Thymus (tissue), 11 donors: Measurements from ENCODE around the gene KCNK10. TPM values are rescaled to one million over a fixed set of nuclear protein-coding genes. Genes with fewer than 3 reads are reported as not detected.

Experiments used
- DNase-seq, 9 donors: peaks; one replicate each; pipeline ENCODE4 v3.0.0-alpha.2; 2013; ENCODE audit warnings: low spot score in 9 of 9, low read depth in 6 of 9, missing footprints in 1 of 9
- H3K27ac ChIP-seq, 2 donors: one replicate each; pipeline ENCODE4 v1.5.1; 2013; ENCODE audit warnings: control low read depth in 1 of 2, low read depth in 1 of 2, low read length in 1 of 2, mild to moderate bottlenecking in 1 of 2, moderate library complexity in 1 of 2
- H3K27me3 ChIP-seq, 2 donors: one replicate each; pipeline ENCODE4 v1.5.1; 2013; ENCODE audit warnings: low read length in 1 of 2; ENCODE audit not compliant: control insufficient read depth in 2 of 2, insufficient read depth in 1 of 2
- H3K36me3 ChIP-seq, 2 donors: one replicate each; pipeline ENCODE4 v1.5.1; 2013; ENCODE audit warnings: low read length in 1 of 2, mild to moderate bottlenecking in 1 of 2, moderate library complexity in 1 of 2; ENCODE audit not compliant: control insufficient read depth in 2 of 2, insufficient read depth in 2 of 2
- H3K4me1 ChIP-seq, 2 donors: one replicate each; pipeline ENCODE4 v1.5.1; 2013; ENCODE audit warnings: low read length in 2 of 2; ENCODE audit not compliant: control insufficient read depth in 2 of 2, insufficient read depth in 2 of 2
- H3K4me3 ChIP-seq, 2 donors: one replicate each; pipeline ENCODE4 v1.5.1; 2013; ENCODE audit warnings: low read length in 2 of 2, control low read depth in 1 of 2, mild to moderate bottlenecking in 1 of 2
- H3K9me3 ChIP-seq, 2 donors: one replicate each; pipeline ENCODE4 v1.5.1; 2013; ENCODE audit warnings: low read length in 1 of 2, mild to moderate bottlenecking in 1 of 2; ENCODE audit not compliant: control insufficient read depth in 2 of 2, insufficient read depth in 1 of 2
- WGBS: extraction: QIAGEN DNeasy Blood & Tissue Kit; methylation state at CpG from one replicate; pipeline ENCODE4 v1.1.7; 2013; 5-methylcytosine and 5-hydroxymethylcytosine counted together
- polyA plus RNA-seq: library from polyadenylated mRNA; stranded (reverse); fragments of 200-250 nt; gene quantifications from one replicate; pipeline ENCODE4 v1.2.3, GENCODE V29; 2013
- total RNA-seq: library from RNA; stranded (reverse); fragments of 120-200 nt; gene quantifications from one replicate; pipeline ENCODE4 v1.2.4, GENCODE V29; 2013
- donor health status: healthy.

KCNK10 gene
- total and polyA plus RNA-seq, 2 donors, result 0.02 to 0.09 TPM

DNA sequence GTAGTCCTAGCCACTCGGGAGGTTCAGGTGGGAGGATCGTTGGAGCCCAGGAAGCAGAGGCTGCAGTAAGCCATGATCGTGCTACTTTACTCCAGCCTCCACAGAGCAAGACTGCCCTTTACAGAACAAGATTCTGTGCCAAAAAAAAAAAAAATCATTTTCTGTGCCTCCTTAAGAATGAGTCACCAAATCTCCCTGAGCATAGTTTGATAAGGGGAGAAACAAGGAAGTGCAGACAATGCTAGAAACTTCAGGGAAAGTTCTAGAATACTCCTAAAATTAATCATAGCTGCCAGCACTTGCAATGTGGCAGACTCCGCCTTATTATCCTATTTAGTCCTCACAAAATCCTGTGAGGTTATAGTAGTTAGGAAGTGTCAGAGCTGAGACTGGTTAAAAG lies 74.5 kb downstream of the KCNK10 start:
- WGBS, result 91% methylated on average over 4 of the region's 4 CpGs
- H3K9me3 ChIP-seq, result no peaks in the 10 kb centered on the region
- H3K36me3 ChIP-seq, result no peaks in the 10 kb centered on the region
- no peak overlapping the region for H3K4me3 ChIP-seq
- H3K27ac ChIP-seq, result no peak overlapping the region
- H3K4me1 ChIP-seq, result no peaks in the 10 kb centered on the region
- H3K27me3 ChIP-seq, result no peaks in the 10 kb centered on the region
- DNase-seq, result no peak

DNA sequence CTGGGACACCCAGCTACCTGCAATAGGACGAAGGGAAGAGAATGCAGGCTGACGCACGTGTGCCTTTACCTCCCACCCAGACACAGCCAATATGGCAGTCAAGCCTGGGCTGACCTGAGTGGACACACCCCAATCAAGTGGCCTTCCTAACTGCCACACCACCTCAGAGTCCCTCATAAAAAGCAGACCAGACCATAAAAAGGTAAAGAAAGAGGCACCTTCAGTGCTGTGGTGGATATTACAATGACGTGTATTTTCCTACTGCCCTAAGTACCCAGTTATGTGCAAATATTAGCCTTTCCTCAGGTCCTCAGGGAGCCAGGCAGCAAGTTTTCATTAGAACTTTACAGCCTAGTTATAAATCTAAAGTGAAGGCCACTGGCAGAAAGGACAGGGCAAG lies 75.8 kb downstream of the KCNK10 start:
- H3K27me3 ChIP-seq, result no peaks in the 10 kb centered on the region
- H3K27ac ChIP-seq, result no peak overlapping the region
- 96% methylated on average over 4 of the region's 4 CpGs for WGBS
- no peaks in the 10 kb centered on the region for H3K4me1 ChIP-seq
- no peak for DNase-seq
- H3K36me3 ChIP-seq, result no peaks in the 10 kb centered on the region
- no peaks in the 10 kb centered on the region for H3K9me3 ChIP-seq
- no peak overlapping the region for H3K4me3 ChIP-seq

DNA sequence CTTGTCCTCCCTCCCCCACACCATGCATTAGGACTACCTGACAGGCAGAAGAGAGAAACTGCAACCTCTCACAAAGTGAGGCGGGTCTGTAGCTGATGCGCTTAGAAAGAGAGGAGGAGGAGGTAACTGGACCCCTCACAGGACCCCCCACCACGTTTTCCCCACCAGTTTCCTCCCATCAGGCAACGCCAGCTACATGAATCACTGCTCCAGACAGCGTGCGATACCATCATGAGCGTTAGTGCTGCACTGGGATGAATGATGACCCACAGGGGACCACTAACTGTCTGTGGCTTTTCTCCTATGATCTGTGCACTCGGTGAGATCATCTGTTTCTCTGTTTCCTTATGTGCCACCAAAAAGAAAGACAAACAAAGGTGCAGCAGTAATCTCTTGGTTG lies 77.7 kb downstream of the KCNK10 start:
- Histone ChIP-seq H3K27me3 (no peaks in the 10 kb centered on the region), H3K9me3 (no peaks in the 10 kb centered on the region), H3K36me3 (no peaks in the 10 kb centered on the region), H3K27ac (no peak overlapping the region), H3K4me1 (no peaks in the 10 kb centered on the region), H3K4me3 (no peak overlapping the region)
- WGBS, result 66% methylated on average over 8 of the region's 8 CpGs
- DNase-seq, result no peak

DNA sequence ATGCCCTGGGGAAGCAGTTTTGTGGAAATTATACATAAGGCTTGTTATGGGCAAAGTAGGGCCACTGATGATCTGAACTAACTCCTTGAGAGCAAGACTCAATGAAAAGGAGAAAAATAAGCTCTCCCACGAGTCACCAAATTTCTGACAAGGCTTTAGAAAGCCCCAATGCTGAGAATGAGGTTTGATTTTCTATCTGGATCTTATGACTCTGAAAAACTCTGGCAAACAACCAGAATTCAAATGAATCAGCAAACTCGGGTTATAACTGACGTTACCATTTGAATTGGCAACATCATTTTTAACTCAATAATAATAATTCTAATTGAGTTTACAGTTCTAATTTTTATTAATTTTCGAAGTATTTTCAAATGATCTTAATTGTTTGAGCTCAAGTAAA lies 79.1 kb downstream of the KCNK10 start:
- WGBS, result 29% methylated on average over 4 of the region's 4 CpGs
- no peaks in the 10 kb centered on the region for H3K27me3 ChIP-seq
- H3K9me3 ChIP-seq, result no peaks in the 10 kb centered on the region

GRCh38 chr14:88242446-88242845 lies 80.6 kb downstream of the KCNK10 start:
- H3K4me3 ChIP-seq, result no peak overlapping the region
- no peak overlapping the region for H3K27ac ChIP-seq
- WGBS, result 94% methylated on average over 5 of the region's 5 CpGs
- H3K4me1 ChIP-seq, result no peaks in the 10 kb centered on the region
- DNase-seq, result no peak
- H3K27me3 ChIP-seq, result no peaks in the 10 kb centered on the region
- no peaks in the 10 kb centered on the region for H3K36me3 ChIP-seq
- no peaks in the 10 kb centered on the region for H3K9me3 ChIP-seq

More for the DNA sequence above, 79.1 kb downstream of the KCNK10 start:
- H3K36me3 ChIP-seq, result no peaks in the 10 kb centered on the region
- no peaks in the 10 kb centered on the region for H3K4me1 ChIP-seq
- no peak overlapping the region for H3K27ac ChIP-seq
- H3K4me3 ChIP-seq, result no peak overlapping the region
- DNase-seq, result no peak

GRCh38 chr14:88241810-88242209 lies 81.3 kb downstream of the KCNK10 start:
- no peak for DNase-seq
- Histone ChIP-seq H3K36me3 (no peaks in the 10 kb centered on the region), H3K4me3 (no peak overlapping the region), H3K4me1 (no peaks in the 10 kb centered on the region), H3K9me3 (no peaks in the 10 kb centered on the region), H3K27me3 (no peaks in the 10 kb centered on the region), H3K27ac (no peak overlapping the region)
- 94% methylated on average over 9 of the region's 9 CpGs for WGBS

GRCh38 chr14:88234442-88234841 lies 88.6 kb downstream of the KCNK10 start:
- no peak overlapping the region for H3K4me3 ChIP-seq
- WGBS, result 55% methylated on average over 4 of the region's 4 CpGs
- no peak for DNase-seq

GRCh38 chr14:88233915-88234314 lies 89.2 kb downstream of the KCNK10 start:
- DNase-seq, result no peak
- Histone ChIP-seq H3K27ac (no peak overlapping the region), H3K36me3 (no peaks in the 10 kb centered on the region), H3K27me3 (no peaks in the 10 kb centered on the region), H3K9me3 (no peaks in the 10 kb centered on the region), H3K4me1 (no peaks in the 10 kb centered on the region), H3K4me3 (no peak overlapping the region)
- 87% methylated on average over 5 of the region's 5 CpGs for WGBS

More at GRCh38 chr14:88234442-88234841, 88.6 kb downstream of the KCNK10 start:
- H3K36me3 ChIP-seq, result no peaks in the 10 kb centered on the region
- H3K27me3 ChIP-seq, result no peaks in the 10 kb centered on the region
- no peaks in the 10 kb centered on the region for H3K4me1 ChIP-seq
- H3K27ac ChIP-seq, result no peak overlapping the region
- H3K9me3 ChIP-seq, result no peaks in the 10 kb centered on the region

GRCh38 chr14:88232771-88233170 lies 90.3 kb downstream of the KCNK10 start:
- DNase-seq, result no peak
- no peak overlapping the region for H3K4me3 ChIP-seq
- no peaks in the 10 kb centered on the region for H3K4me1 ChIP-seq
- no peaks in the 10 kb centered on the region for H3K9me3 ChIP-seq
- WGBS, result 89% methylated on average over 3 of the region's 3 CpGs
- no peak overlapping the region for H3K27ac ChIP-seq
- no peaks in the 10 kb centered on the region for H3K27me3 ChIP-seq
- no peaks in the 10 kb centered on the region for H3K36me3 ChIP-seq

GRCh38 chr14:88231603-88232002 lies 91.5 kb downstream of the KCNK10 start:
- DNase-seq, result no peak
- no peaks in the 10 kb centered on the region for H3K36me3 ChIP-seq
- no peaks in the 10 kb centered on the region for H3K27me3 ChIP-seq
- H3K9me3 ChIP-seq, result no peaks in the 10 kb centered on the region
- no peak overlapping the region for H3K4me3 ChIP-seq
- 92% methylated on average over 5 of the region's 5 CpGs for WGBS
- no peaks in the 10 kb centered on the region for H3K4me1 ChIP-seq
- no peak overlapping the region for H3K27ac ChIP-seq
